GM19372 (cell line): ENCODE results near the gene DDB1.

Source experiments
- ATAC-seq: cut with Tn5 transposase; IDR thresholded peaks from one replicate; pipeline ENCODE4 v1.9.1; 2021; ENCODE audit warnings: mild to moderate bottlenecking, low read depth, moderate library complexity; ENCODE audit not compliant: unreplicated experiment

The DDB1 gene

GRCh38 chr11:61357233-61357893 lies 24.5 kb upstream of the DDB1 start:
- no peak for ATAC-seq

- no peak for ATAC-seq
Measured at GRCh38 chr11:61356706-61357105, 23.8 kb upstream of the DDB1 start.

- no peak for ATAC-seq
Measured at GRCh38 chr11:61354208-61354607, 21.3 kb upstream of the DDB1 start.

- ATAC-seq = no peak
Measured at GRCh38 chr11:61353131-61354067, 20.5 kb upstream of the DDB1 start.

- no peak for ATAC-seq
Measured at GRCh38 chr11:61352038-61352437, 19.1 kb upstream of the DDB1 start.

- ATAC-seq = no peak
Measured at GRCh38 chr11:61350803-61351202, 17.9 kb upstream of the DDB1 start.

- ATAC-seq = no peak
Measured at GRCh38 chr11:61350336-61350735, 17.4 kb upstream of the DDB1 start.

GRCh38 chr11:61349916-61350315 lies 17.0 kb upstream of the DDB1 start:
- ATAC-seq = no peak

- ATAC-seq = no peak
Measured at GRCh38 chr11:61349189-61349751, 16.4 kb upstream of the DDB1 start.

- ATAC-seq = no peak
Measured at GRCh38 chr11:61347916-61348461, 15.1 kb upstream of the DDB1 start.

- no peak for ATAC-seq
Measured at GRCh38 chr11:61345954-61346843, 13.3 kb upstream of the DDB1 start.

GRCh38 chr11:61345170-61345610 lies 12.3 kb upstream of the DDB1 start:
- no peak for ATAC-seq

- no peak for ATAC-seq
Measured at GRCh38 chr11:61343792-61344745, 11.2 kb upstream of the DDB1 start.

- ATAC-seq = no peak
Measured at GRCh38 chr11:61342207-61342803, 9.4 kb upstream of the DDB1 start.

- no peak for ATAC-seq
Measured at GRCh38 chr11:61341706-61342105, 8.8 kb upstream of the DDB1 start.

GRCh38 chr11:61340979-61341378 lies 8.1 kb upstream of the DDB1 start:
- no peak for ATAC-seq

GRCh38 chr11:61339490-61339878 lies 6.6 kb upstream of the DDB1 start:
- no peak for ATAC-seq

GRCh38 chr11:61338783-61339489 lies 6.0 kb upstream of the DDB1 start:
- no peak for ATAC-seq
